ENCODE measurements around the gene MSH3.

GRCh38 chr5:80853413-80853812 lies 199.0 kb downstream of the MSH3 start:
- no peak for TF ChIP-seq CTCF (IDR thresholded peaks at IDR 0.05)
- TF ChIP-seq POLR2A (IDR thresholded peaks at IDR 0.05), result no peak
- TF ChIP-seq EP300 (IDR thresholded peaks at IDR 0.05), result no peak
- no peak for TF ChIP-seq POLR2AphosphoS5 (IDR thresholded peaks at IDR 0.05)

Data from stomach (tissue), 4 donors.